Spleen (tissue), 11 donors: Measurements from ENCODE around the gene IL22RA1. TPM values are rescaled to one million over a fixed set of nuclear protein-coding genes. Genes with fewer than 3 reads are reported as not detected.

Source experiments
- DNase-seq: peaks from one replicate; pipeline ENCODE4 v3.0.0-alpha.2; 2020
- H3K27ac ChIP-seq, 8 donors: fragments of 200-600 bp; sonication (generic) in 7 of 8; 1 replicate in 4 of 8; 2 replicates in 4 of 8; pipeline versions ENCODE4 v1.5.0 to v1.8.0; 2016 to 2021; ENCODE audit warnings: inconsistent platforms in 4 of 8, mild to moderate bottlenecking in 4 of 8, moderate library complexity in 1 of 8
- H3K27me3 ChIP-seq, 7 donors: fragments of 200-600 bp; sonication (generic) in 6 of 7; replicated peaks in 1 of 7; 1 replicate in 4 of 7; 2 replicates in 3 of 7; pipeline versions ENCODE4 v1.5.0 to v1.8.0; 2016 to 2021; ENCODE audit warnings: inconsistent platforms in 3 of 7, mild to moderate bottlenecking in 1 of 7
- H3K36me3 ChIP-seq, 6 donors: fragments of 200-600 bp; sonication (generic) in 5 of 6; 1 replicate in 4 of 6; 2 replicates in 2 of 6; pipeline versions ENCODE4 v1.5.0 to v1.8.0; 2016 to 2021; ENCODE audit warnings: inconsistent platforms in 2 of 6
- H3K4me1 ChIP-seq, 6 donors: fragments of 200-600 bp; sonication (generic) in 5 of 6; 1 replicate in 3 of 6; 2 replicates in 3 of 6; pipeline versions ENCODE4 v1.5.0 to v1.8.0; 2016 to 2021; ENCODE audit warnings: inconsistent platforms in 3 of 6
- H3K4me3 ChIP-seq, 8 donors: fragments of 200-600 bp; sonication (generic) in 7 of 8; 1 replicate in 4 of 8; 2 replicates in 4 of 8; pipeline versions ENCODE4 v1.5.0 to v1.8.0; 2016 to 2021; ENCODE audit warnings: inconsistent platforms in 4 of 8, mild to moderate bottlenecking in 4 of 8, moderate library complexity in 2 of 8
- H3K9me3 ChIP-seq, 8 donors: fragments of 200-600 bp; sonication (generic) in 7 of 8; 1 replicate in 4 of 8; 2 replicates in 4 of 8; pipeline versions ENCODE4 v1.5.0 to v1.8.0; 2016 to 2021; ENCODE audit warnings: inconsistent platforms in 4 of 8
- CTCF ChIP-seq, 11 experiments: fragments of 200-600 bp in 7 of 11; fragments of 450-650 bp in 4 of 11; sonication (generic) in 4 of 11; IDR thresholded peaks in 8 of 11; conservative IDR thresholded peaks in 3 of 11; 1 replicate in 7 of 11; 2 replicates in 4 of 11; pipeline versions ENCODE4 v1.4.0 to v1.8.0; 2016 to 2021; ENCODE audit warnings: antibody characterized with exemption in 11 of 11, inconsistent platforms in 4 of 11, mild to moderate bottlenecking in 1 of 11
- POLR2A ChIP-seq, 3 donors: fragments of 450-650 bp; IDR thresholded peaks; one replicate each; pipeline ENCODE4 v1.5.1; 2017; ENCODE audit warnings: antibody characterized with exemption in 3 of 3, mild to moderate bottlenecking in 1 of 3
- POLR2AphosphoS5 ChIP-seq, 3 donors: sonication (generic); formaldehyde crosslinking; IDR thresholded peaks; one replicate each; pipeline ENCODE4 v1.5.1; 2017; ENCODE audit warnings: antibody characterized with exemption in 3 of 3
- WGBS, 5 donors: extraction: QIAGEN DNeasy Blood & Tissue Kit in 3 of 5; methylation state at CpG; one replicate each; pipeline versions ENCODE4 v1.1.5 to v1.1.7; 2013 to 2018; 5-methylcytosine and 5-hydroxymethylcytosine counted together
- intact Hi-C: fragments of 100-400 bp; cut with DNase I; formaldehyde crosslinking; loops from one replicate; pipeline ENCODE4 v1.15.0; 2023; ENCODE audit warnings: low total_unique reads
- polyA plus RNA-seq, 3 donors: library from polyadenylated mRNA; stranded (reverse); fragments of 200-250 nt; gene quantifications; one replicate each; pipeline ENCODE4 v1.2.1, GENCODE V29; 2013
- total RNA-seq, 7 donors: library from RNA; depleted of rRNA in 3 of 7; stranded (reverse); fragments of >200 nt in 3 of 7; fragmentation: NEBNext Ultra II Directional in 4 of 7; extraction: Animal tissue kit (Norgen Biotek cat#: 25700) in 4 of 7; gene quantifications; one replicate each; pipeline versions ENCODE4 v1.1.0 to v1.2.1, GENCODE V29; 2016 to 2021
- donor health status: healthy with polysubstance abuse.
- donor health status: DM: no; HTN: no; CAD: no; lungs with moderate emphysema.
- donor health status: DM: no; HTN: no; CAD: no.
- donor health status: Bipolar disorder and iron deficiency.
- donor health status: healthy.
- donor health status: DM: no; HTN: no; CAD: no.
- donor health status: DM: yes; HTN: yes; CAD: no.

IL22RA1 gene
- total and polyA plus RNA-seq, 10 donors = not detected

- WGBS, 5 donors = 89 to 95% (median 90%) methylated on average over 5 to 7 of the region's 7 CpGs
- Histone ChIP-seq H3K27me3 (peaks cover 0 to 7% (median 0%) of the 10 kb centered on the region in 7 donors), H3K9me3 (no peaks in the 10 kb centered on the region), H3K4me1 (no peaks in the 10 kb centered on the region), H3K27ac (no peak overlapping the region), H3K36me3 (no peaks in the 10 kb centered on the region), H3K4me3 (no peak overlapping the region)
- intact Hi-C loops = no loop called here
- TF ChIP-seq POLR2A (IDR thresholded peaks at IDR 0.05) (no peak), CTCF (IDR thresholded peaks at IDR 0.05 in 8 of 11, conservative IDR thresholded peaks at IDR 0.05 in 3 of 11) (no peak), POLR2AphosphoS5 (IDR thresholded peaks at IDR 0.05) (no peak)
- no peak for DNase-seq
These were observed 38.1 kb downstream of the IL22RA1 start for GRCh38 chr1:24104854-24105253.

- no peak overlapping the region for H3K4me3 ChIP-seq
- no peak for TF ChIP-seq POLR2A (IDR thresholded peaks at IDR 0.05)
- TF ChIP-seq CTCF (IDR thresholded peaks at IDR 0.05 in 8 of 11, conservative IDR thresholded peaks at IDR 0.05 in 3 of 11) = no peak
- TF ChIP-seq POLR2AphosphoS5 (IDR thresholded peaks at IDR 0.05) = no peak
- peaks cover 0 to 7% (median 0%) of the 10 kb centered on the region in 7 donors for H3K27me3 ChIP-seq
- H3K9me3 ChIP-seq = no peaks in the 10 kb centered on the region
- no peaks in the 10 kb centered on the region for H3K4me1 ChIP-seq
- no peak for DNase-seq
- no peaks in the 10 kb centered on the region for H3K36me3 ChIP-seq
- intact Hi-C loops = no loop called here
- no peak overlapping the region for H3K27ac ChIP-seq
- WGBS, 5 donors = 89 to 95% (median 93%) methylated on average over 3 of the region's 3 CpGs
These were observed 39.1 kb downstream of the IL22RA1 start for GRCh38 chr1:24103879-24104278.

- H3K27me3 ChIP-seq = peaks cover 0 to 6% (median 0%) of the 10 kb centered on the region in 7 donors
- no peaks in the 10 kb centered on the region for H3K9me3 ChIP-seq
- H3K4me3 ChIP-seq = no peak overlapping the region
- no peak for TF ChIP-seq POLR2A (IDR thresholded peaks at IDR 0.05)
- no peak for TF ChIP-seq POLR2AphosphoS5 (IDR thresholded peaks at IDR 0.05)
- no peak for TF ChIP-seq CTCF (IDR thresholded peaks at IDR 0.05 in 8 of 11, conservative IDR thresholded peaks at IDR 0.05 in 3 of 11)
- H3K27ac ChIP-seq = no peak overlapping the region
- no peak for DNase-seq
- intact Hi-C loops = no loop called here
- H3K4me1 ChIP-seq = no peaks in the 10 kb centered on the region
- 46 to 60% (median 53%) methylated on average over 3 of the region's 3 CpGs for whole genome bisulfite sequencing, 5 donors
- no peaks in the 10 kb centered on the region for H3K36me3 ChIP-seq
These were observed 39.5 kb downstream of the IL22RA1 start for GRCh38 chr1:24103408-24103807.

- Histone ChIP-seq H3K9me3 (no peaks in the 10 kb centered on the region), H3K4me1 (no peaks in the 10 kb centered on the region), H3K36me3 (no peaks in the 10 kb centered on the region), H3K27ac (no peak overlapping the region), H3K4me3 (no peak overlapping the region), H3K27me3 (peaks cover 0 to 1% (median 0%) of the 10 kb centered on the region in 7 donors)
- WGBS, 5 donors = 76 to 92% (median 90%) methylated on average over 7 to 8 of the region's 8 CpGs
- no peak for DNase-seq
- TF ChIP-seq POLR2A (IDR thresholded peaks at IDR 0.05) = no peak
- TF ChIP-seq CTCF (IDR thresholded peaks at IDR 0.05 in 8 of 11, conservative IDR thresholded peaks at IDR 0.05 in 3 of 11) = no peak
- TF ChIP-seq POLR2AphosphoS5 (IDR thresholded peaks at IDR 0.05) = no peak
- intact Hi-C loops = no loop called here
These were observed 40.0 kb downstream of the IL22RA1 start for GRCh38 chr1:24102961-24103360.
